AG04450 (cell line): ENCODE results near the gene KRT35. TPM values are rescaled to one million over a fixed set of nuclear protein-coding genes. Genes with fewer than 3 reads are reported as not detected.

Experiments used
- CTCF ChIA-PET: fragments of 300-600, 350-600 bp; formaldehyde crosslinking; extraction: SDS; loops from one replicate; lab custom pipeline; 2022; ENCODE audit warnings: antibody characterized with exemption, inconsistent platforms; lab: Charles Lee
- POLR2A ChIA-PET: fragments of 350-600 bp; formaldehyde crosslinking; extraction: SDS; loops from one replicate; lab custom pipeline; 2021; ENCODE audit warnings: antibody characterized with exemption, inconsistent platforms; lab: Yijun Ruan, JAX
- DNase-seq: peaks from one replicate; pipeline ENCODE4 v3.0.0-alpha.2; 2011; ENCODE audit warnings: low read depth, low spot score
- H3K27ac ChIP-seq: one replicate; pipeline ENCODE4 v1.5.1; 2012; ENCODE audit warnings: low read depth, low read length, control low read depth
- H3K27me3 ChIP-seq: one replicate; pipeline ENCODE4 v1.6.0; 2012; ENCODE audit warnings: low read length; ENCODE audit not compliant: control insufficient read depth, insufficient read depth
- H3K4me3 ChIP-seq: 2 replicates; pipeline ENCODE4 v1.5.1; 2011; ENCODE audit warnings: mild to moderate bottlenecking, low read depth, low read length, control low read depth
- H3K9me3 ChIP-seq: 2 replicates; pipeline ENCODE4 v1.5.1; 2012; ENCODE audit warnings: low read length; ENCODE audit not compliant: control insufficient read depth, insufficient read depth
- CTCF ChIP-seq: IDR thresholded peaks from 2 replicates; pipeline ENCODE4 v1.5.1; 2011; ENCODE audit warnings: low read depth, low read length, control low read depth, inconsistent platforms
- polyA plus RNA-seq: library from polyadenylated mRNA; depleted of rRNA; stranded (reverse); fragments of >200 nt; gene quantifications from 2 replicates; pipeline ENCODE4 v1.2.3, GENCODE V29; 2011

The KRT35 gene
- polyA plus RNA-seq, 1 experiment = not detected

GRCh38 chr17:41453066-41453465 is 27.9 kb downstream of the KRT35 start:
- POLR2A ChIA-PET = no interaction called here
- CTCF ChIA-PET = interaction anchor here (1.1 to 1.2 kb wide), 2 partner anchors 95 to 196 kb away, joined by 3 to 5 read pairs; no protein-coding TSS in a partner anchor
- H3K9me3 ChIP-seq = peaks cover 6% of the 10 kb centered on the region; the same call in 1 of the 2 replicates
- no peak overlapping the region for H3K27ac ChIP-seq
- no peak for TF ChIP-seq CTCF
- peaks cover 11% of the 10 kb centered on the region for H3K27me3 ChIP-seq
- no peak for DNase-seq
- H3K4me3 ChIP-seq = no peak overlapping the region

GRCh38 chr17:41452281-41452680 is 28.7 kb downstream of the KRT35 start:
- H3K27me3 ChIP-seq = peaks cover 7% of the 10 kb centered on the region
- ChIA-PET CTCF (interaction anchor here (1.0 to 1.2 kb wide), 3 partner anchors 96 to 213 kb away, joined by 3 to 5 read pairs (median 3); no protein-coding TSS in a partner anchor), POLR2A (no interaction called here)
- DNase-seq = no peak
- peaks cover 6% of the 10 kb centered on the region; the same call in 1 of the 2 replicates for H3K9me3 ChIP-seq
- no peak overlapping the region for H3K4me3 ChIP-seq
- no peak for TF ChIP-seq CTCF
- no peak overlapping the region for H3K27ac ChIP-seq

- Histone ChIP-seq H3K27me3 (peaks cover 7% of the 10 kb centered on the region), H3K27ac (no peak overlapping the region), H3K9me3 (peaks cover 6% of the 10 kb centered on the region; the same call in 1 of the 2 replicates), H3K4me3 (no peak overlapping the region)
- DNase-seq = no peak
- POLR2A ChIA-PET = no interaction called here
- TF ChIP-seq CTCF = no peak
- CTCF ChIA-PET = interaction anchor here (1.0 kb wide), 1 partner anchor 214 kb away, joined by 3 read pairs; no protein-coding TSS in a partner anchor
Measured at GRCh38 chr17:41451154-41451728, 29.7 kb downstream of the KRT35 start.

- CTCF ChIA-PET = interaction anchor here (1.3 kb wide), 1 partner anchor 100 kb away, joined by 6 read pairs; no protein-coding TSS in a partner anchor
Measured at GRCh38 chr17:41449008-41449407, 31.9 kb downstream of the KRT35 start.

More at GRCh38 chr17:41449008-41449407, 31.9 kb downstream of the KRT35 start:
- H3K27ac ChIP-seq = no peak overlapping the region
- peaks cover 11% of the 10 kb centered on the region for H3K27me3 ChIP-seq
- TF ChIP-seq CTCF = no peak
- H3K4me3 ChIP-seq = no peak overlapping the region
- H3K9me3 ChIP-seq = peaks cover 6% of the 10 kb centered on the region; the same call in 1 of the 2 replicates
- POLR2A ChIA-PET = no interaction called here
- DNase-seq = no peak
